Measurements from ENCODE around the gene LNX2.

- no peak for TF ChIP-seq CTCF (IDR thresholded peaks at IDR 0.05)
- no peak for TF ChIP-seq EP300 (IDR thresholded peaks at IDR 0.05)
- TF ChIP-seq POLR2A (IDR thresholded peaks at IDR 0.05) = no peak
Measured at GRCh38 chr13:27593267-27593666, 27.1 kb downstream of the LNX2 start.
